ENCODE results near the gene KCNIP2.

GRCh38 chr10:101887775-101888174 lies 44.2 kb upstream of the KCNIP2 start:
- TF ChIP-seq CTCF (conservative IDR thresholded peaks at IDR 0.05) (no peak), ZFX (IDR thresholded peaks at IDR 0.05) (no peak)

Data from C4-2B (cell line).